ENCODE results near the gene MXD4.

MXD4 gene

GRCh38 chr4:2261853-2262144 lies at the start of gene MXD4:
MXD4 (minus strand) TSS chr4:2262109; CDS start chr4:2261980, 129 bp downstream.
- no peak for DNase-seq

GRCh38 chr4:2306773-2307410 lies 45.0 kb upstream of the MXD4 start:
- DNase-seq, result no peak

GRCh38 chr4:2305766-2306501 lies 44.0 kb upstream of the MXD4 start:
- no peak for DNase-seq

- DNase-seq, result no peak
These were observed 43.1 kb upstream of the MXD4 start for GRCh38 chr4:2304877-2305561.

- no peak for DNase-seq
These were observed 42.5 kb upstream of the MXD4 start for GRCh38 chr4:2304321-2304876.

GRCh38 chr4:2303686-2304320 lies 41.9 kb upstream of the MXD4 start:
- no peak for DNase-seq

- DNase-seq, result no peak
These were observed 41.3 kb upstream of the MXD4 start for GRCh38 chr4:2303121-2303685.

- DNase-seq, result no peak
These were observed 40.6 kb upstream of the MXD4 start for GRCh38 chr4:2302387-2303119.

GRCh38 chr4:2301806-2302205 lies 39.9 kb upstream of the MXD4 start:
- no peak for DNase-seq

GRCh38 chr4:2301225-2301642 lies 39.3 kb upstream of the MXD4 start:
- DNase-seq, result no peak

GRCh38 chr4:2300431-2301224 lies 38.7 kb upstream of the MXD4 start:
- no peak for DNase-seq

GRCh38 chr4:2299794-2300193 lies 37.9 kb upstream of the MXD4 start:
- no peak for DNase-seq

GRCh38 chr4:2298532-2298991 lies 36.7 kb upstream of the MXD4 start:
- no peak for DNase-seq

GRCh38 chr4:2297606-2298531 lies 36.0 kb upstream of the MXD4 start:
- DNase-seq, result no peak

- no peak for DNase-seq
These were observed 35.0 kb upstream of the MXD4 start for GRCh38 chr4:2296631-2297601.

GRCh38 chr4:2295900-2296442 lies 34.1 kb upstream of the MXD4 start:
- no peak for DNase-seq

GRCh38 chr4:2295500-2295899 lies 33.6 kb upstream of the MXD4 start:
- DNase-seq, result no peak

GRCh38 chr4:2292646-2293108 lies 30.8 kb upstream of the MXD4 start:
- no peak for DNase-seq
